ENCODE results near the gene LRP1. TPM values are rescaled to one million over a fixed set of nuclear protein-coding genes. Genes with fewer than 3 reads are reported as not detected.

Gene LRP1
- total and polyA plus RNA-seq, 2 of the 13 experiments (the other 11 are each of a cell fraction or from before 2014, with no cell fraction given) = 14.7 to 30.8 TPM

DNA sequence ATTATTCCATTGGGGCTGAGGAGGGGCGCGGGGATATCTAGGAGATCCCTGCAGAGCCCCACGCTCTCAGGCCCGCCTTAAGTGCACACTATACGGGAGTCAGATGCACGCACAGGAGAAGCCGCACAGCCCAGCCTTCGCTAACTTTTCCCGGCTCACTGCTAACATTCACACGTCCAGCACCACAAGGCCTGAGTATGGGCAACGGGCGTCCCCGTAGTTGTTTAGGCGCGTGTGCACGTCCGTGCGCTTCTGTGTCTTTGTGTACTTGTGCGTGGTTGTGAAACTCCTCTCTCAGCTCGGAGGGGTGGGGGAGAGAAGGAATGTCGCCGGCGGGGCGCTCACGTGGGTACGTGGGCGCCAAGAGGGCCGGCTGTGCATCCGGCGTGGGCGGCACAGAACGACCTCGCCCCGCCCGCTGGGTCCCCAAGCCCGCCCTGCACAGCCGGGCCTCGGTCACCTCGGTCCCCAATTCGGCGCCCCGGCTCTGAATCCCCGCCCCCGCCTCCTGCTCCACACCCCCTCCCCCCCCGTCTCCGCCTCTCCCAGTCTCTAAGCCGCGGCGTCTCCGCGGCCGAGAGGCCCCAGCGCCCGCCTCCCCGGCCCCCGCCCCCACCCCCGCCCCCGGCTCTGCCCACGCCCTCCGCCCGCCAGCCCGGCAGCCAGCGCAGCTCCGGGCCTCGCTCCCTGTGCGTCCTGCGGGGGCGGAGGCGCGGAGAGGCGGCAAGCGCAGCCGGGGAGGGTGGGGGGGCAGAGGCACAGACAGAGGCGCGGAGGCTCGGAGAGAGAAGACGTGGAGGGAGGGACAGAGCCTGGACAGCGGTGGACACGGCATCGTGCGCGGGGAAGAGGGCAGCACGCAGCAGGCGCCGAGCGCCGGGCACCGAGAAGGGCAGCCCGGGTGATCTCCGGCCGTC, 39.7 kb upstream of the LRP1 start, which contains the start of gene NAB2 (continued):
- TF ChIP-seq, protein P1, sequence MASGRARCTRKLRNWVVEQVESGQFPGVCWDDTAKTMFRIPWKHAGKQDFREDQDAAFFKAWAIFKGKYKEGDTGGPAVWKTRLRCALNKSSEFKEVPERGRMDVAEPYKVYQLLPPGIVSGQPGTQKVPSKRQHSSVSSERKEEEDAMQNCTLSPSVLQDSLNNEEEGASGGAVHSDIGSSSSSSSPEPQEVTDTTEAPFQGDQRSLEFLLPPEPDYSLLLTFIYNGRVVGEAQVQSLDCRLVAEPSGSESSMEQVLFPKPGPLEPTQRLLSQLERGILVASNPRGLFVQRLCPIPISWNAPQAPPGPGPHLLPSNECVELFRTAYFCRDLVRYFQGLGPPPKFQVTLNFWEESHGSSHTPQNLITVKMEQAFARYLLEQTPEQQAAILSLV (CRISPR knock-in tag; IDR thresholded peaks at IDR 0.05; ENCODE audit: borderline replicate concordance) = 0 out of 2 replicates have a peak, but pooled peaks have one; percentile 9
- TF ChIP-seq NFRKB (IDR thresholded peaks at IDR 0.05) (no peak), NCOR1 (IDR thresholded peaks at IDR 0.05; ENCODE audit: borderline replicate concordance, low read length) (peak; percentile 46; the same call in 1 of the 2 replicates), HDAC1 (CRISPR knock-in tag; IDR thresholded peaks at IDR 0.05) (peak; percentile 69), ZNF644 (CRISPR knock-in tag; IDR thresholded peaks at IDR 0.05; ENCODE audit: low read depth) (no peak), FOSL2 (CRISPR knock-in tag; IDR thresholded peaks at IDR 0.05) (peak; percentile 74), PCBP2 (optimal IDR thresholded peaks at IDR 0.05; ENCODE audit: low read depth, low read length, poor library complexity, severe bottlenecking) (no peak), ZNF124 (CRISPR knock-in tag; IDR thresholded peaks at IDR 0.05) (0 out of 2 replicates have a peak, but pooled peaks have one; percentile 23), NR3C1 (CRISPR knock-in tag; IDR thresholded peaks at IDR 0.05) (no peak), ZNF276 (CRISPR knock-in tag; IDR thresholded peaks at IDR 0.05; ENCODE audit: low read depth) (peak; percentile 30; the same call in 1 of the 2 replicates), NKX3-1 (CRISPR knock-in tag; IDR thresholded peaks at IDR 0.05) (0 out of 2 replicates have a peak, but pooled peaks have one; percentile 73), HNF1A (IDR thresholded peaks at IDR 0.05; ENCODE audit: low read depth) (0 out of 2 replicates have a peak, but pooled peaks have one; percentile 21), HNF1A (CRISPR knock-in tag; IDR thresholded peaks at IDR 0.05; ENCODE audit: borderline replicate concordance) (peak; percentile 38; the same call in 1 of the 2 replicates), ZNF501 (CRISPR knock-in tag; IDR thresholded peaks at IDR 0.05) (peak; percentile 60; the same call in 1 of the 2 replicates), ATF4 (CRISPR knock-in tag; IDR thresholded peaks at IDR 0.05) (no peak), NAIF1 (CRISPR knock-in tag; IDR thresholded peaks at IDR 0.05; ENCODE audit: borderline replicate concordance) (peak; percentile 56; the same call in 1 of the 2 replicates), SP1 (IDR thresholded peaks at IDR 0.05) (no peak), SP1 (CRISPR knock-in tag; IDR thresholded peaks at IDR 0.05) (peak; percentile 67), ZFP36L1 (CRISPR knock-in tag; IDR thresholded peaks at IDR 0.05) (0 out of 2 replicates have a peak, but pooled peaks have one; percentile 31), ZNF552 (CRISPR knock-in tag; IDR thresholded peaks at IDR 0.05; ENCODE audit: borderline replicate concordance) (peak; percentile 57; the same call in 1 of the 2 replicates), BHLHE40 (IDR thresholded peaks at IDR 0.05; ENCODE audit: low read length) (peak; percentile 88)

Measured in HepG2 (cell line).